ENCODE measurements around the gene AFF3. TPM values are rescaled to one million over a fixed set of nuclear protein-coding genes. Genes with fewer than 3 reads are reported as not detected.

Gene AFF3
- total RNA-seq, 1 experiment from 2014 or later: 0.22 TPM

DNA sequence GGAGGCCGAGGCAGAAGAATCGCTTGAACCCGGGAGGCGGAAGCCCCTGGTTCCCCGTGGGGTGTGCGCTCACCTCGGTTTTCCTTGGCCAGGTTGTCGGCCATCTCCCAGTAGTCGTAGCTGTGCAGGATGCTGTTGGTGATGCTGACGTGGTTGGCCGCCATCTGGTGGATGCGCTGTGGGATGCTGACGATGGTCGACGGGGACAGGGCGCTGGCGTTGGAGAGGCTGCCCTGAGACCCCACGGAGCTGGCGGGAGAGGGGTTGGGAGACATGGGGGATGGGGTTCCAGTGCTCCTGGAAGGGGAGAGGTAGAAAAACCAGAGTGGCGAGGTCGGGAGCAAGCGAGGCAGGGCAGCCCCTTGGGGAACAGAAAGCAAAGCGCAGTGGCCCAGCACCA, 588.2 kb downstream of the AFF3 start:
- Histone ChIP-seq H4K5ac (ENCODE audit: insufficient read length, low read depth, low read length) (no peak overlapping the region), H2BK12ac (ENCODE audit: insufficient read length, low read depth, low read length) (no peak overlapping the region), H3K56ac (ENCODE audit: insufficient read length, low read depth, low read length) (no peak overlapping the region), H3K14ac (ENCODE audit: insufficient read depth, low read length) (0 out of 2 replicates have a peak overlapping the region, but pooled peaks have one; percentile 71), H3K79me2 (ENCODE audit: insufficient read depth, low read length) (no peaks in the 10 kb centered on the region), H4K20me1 (ENCODE audit: control insufficient read depth, insufficient read depth, insufficient read length) (no peaks in the 10 kb centered on the region), H3K79me1 (ENCODE audit: insufficient read depth, low read depth, low read length, poor library complexity, severe bottlenecking) (no peaks in the 10 kb centered on the region), H4K91ac (ENCODE audit: insufficient read length, low read depth, low read length) (no peak overlapping the region), H3K23me2 (ENCODE audit: insufficient read length, low read depth, low read length, poor library complexity, severe bottlenecking) (peaks cover 4% of the 10 kb centered on the region), H2BK20ac (ENCODE audit: low read depth, low read length, poor library complexity, severe bottlenecking) (no peak overlapping the region), H2AFZ (ENCODE audit: low read length) (no peak overlapping the region), H3K18ac (ENCODE audit: insufficient read length, low read depth, low read length) (peak overlapping the region; percentile 43), H3K4me2 (ENCODE audit: insufficient read depth, insufficient read length, low read length) (peak overlapping the region; percentile 58), H3K4ac (ENCODE audit: low read depth, low read length) (no peak overlapping the region), H2BK5ac (ENCODE audit: insufficient read length, low read length) (no peak overlapping the region), H3K27ac (ENCODE audit: insufficient read length, low read depth, low read length) (no peak overlapping the region), H3K23ac (ENCODE audit: insufficient read length, low read depth, low read length) (no peak overlapping the region), H3K27me3 (ENCODE audit: insufficient read depth, low read length) (no peaks in the 10 kb centered on the region), H3T11ph (ENCODE audit: low read length) (no peak overlapping the region), H3K9ac (ENCODE audit: extremely low read depth, insufficient read length, low read length) (no peak overlapping the region), H2BK15ac (ENCODE audit: low read depth, low read length) (no peak overlapping the region), H3K9me3 (ENCODE audit: control insufficient read depth, low read depth, low read length) (no peaks in the 10 kb centered on the region), H2BK120ac (ENCODE audit: low read depth, low read length, poor library complexity, severe bottlenecking) (no peak overlapping the region), H3K4me1 (ENCODE audit: insufficient read depth, low read length) (peaks cover 3% of the 10 kb centered on the region; the same call in 1 of the 2 replicates), H4K8ac (replicated peaks; ENCODE audit: insufficient read length, low read depth, low read length) (no peak overlapping the region), H2AK5ac (ENCODE audit: insufficient read length, low read length) (no peak overlapping the region)
- peak overlapping the region in 1 of 3 experiments; percentile 63; a peak in 3 of 7 replicates for H3K27ac Mint-ChIP-seq
- no peaks in the 10 kb centered on the region for H3K36me3 Mint-ChIP-seq (ENCODE audit: insufficient read depth in 1 of 3, low read depth in 3 of 3)
- TF ChIP-seq, protein P1, sequence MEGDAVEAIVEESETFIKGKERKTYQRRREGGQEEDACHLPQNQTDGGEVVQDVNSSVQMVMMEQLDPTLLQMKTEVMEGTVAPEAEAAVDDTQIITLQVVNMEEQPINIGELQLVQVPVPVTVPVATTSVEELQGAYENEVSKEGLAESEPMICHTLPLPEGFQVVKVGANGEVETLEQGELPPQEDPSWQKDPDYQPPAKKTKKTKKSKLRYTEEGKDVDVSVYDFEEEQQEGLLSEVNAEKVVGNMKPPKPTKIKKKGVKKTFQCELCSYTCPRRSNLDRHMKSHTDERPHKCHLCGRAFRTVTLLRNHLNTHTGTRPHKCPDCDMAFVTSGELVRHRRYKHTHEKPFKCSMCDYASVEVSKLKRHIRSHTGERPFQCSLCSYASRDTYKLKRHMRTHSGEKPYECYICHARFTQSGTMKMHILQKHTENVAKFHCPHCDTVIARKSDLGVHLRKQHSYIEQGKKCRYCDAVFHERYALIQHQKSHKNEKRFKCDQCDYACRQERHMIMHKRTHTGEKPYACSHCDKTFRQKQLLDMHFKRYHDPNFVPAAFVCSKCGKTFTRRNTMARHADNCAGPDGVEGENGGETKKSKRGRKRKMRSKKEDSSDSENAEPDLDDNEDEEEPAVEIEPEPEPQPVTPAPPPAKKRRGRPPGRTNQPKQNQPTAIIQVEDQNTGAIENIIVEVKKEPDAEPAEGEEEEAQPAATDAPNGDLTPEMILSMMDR (conservative IDR thresholded peaks at IDR 0.05): peak; percentile 63
- peaks cover 4% of the 10 kb centered on the region; the same call in 1 of the 2 replicates for H3K27me3 Mint-ChIP-seq (ENCODE audit: low read depth)
- DNase-seq: peak; percentile 81
- H3K9me3 Mint-ChIP-seq: no peaks in the 10 kb centered on the region; a peak in 1 of 5 replicates
- H3K4me3 Mint-ChIP-seq: peak overlapping the region; percentile 64 to 65; a peak in 4 of 5 replicates
- no CpG with 5 or more reads among the region's 23 CpGs for WGBS (ENCODE audit: extremely low coverage, insufficient read length, low lambda C conversion rate)
- peaks cover 26 to 35% of the 10 kb centered on the region in 2 experiments for H3K4me1 Mint-ChIP-seq
